GM18502 (cell line): ENCODE measurements around the gene ADARB2.
"Not testable (repeated sequence)": the region's sequence is repeated elsewhere in the genome, so short reads cannot be mapped to it uniquely, and the experiment has no call there.

ENCODE experiments used
- ATAC-seq: cut with Tn5 transposase; IDR thresholded peaks from one replicate; pipeline ENCODE4 v1.9.1; 2021; ENCODE audit warnings: mild to moderate bottlenecking; ENCODE audit not compliant: unreplicated experiment, poor library complexity

The ADARB2 gene

DNA sequence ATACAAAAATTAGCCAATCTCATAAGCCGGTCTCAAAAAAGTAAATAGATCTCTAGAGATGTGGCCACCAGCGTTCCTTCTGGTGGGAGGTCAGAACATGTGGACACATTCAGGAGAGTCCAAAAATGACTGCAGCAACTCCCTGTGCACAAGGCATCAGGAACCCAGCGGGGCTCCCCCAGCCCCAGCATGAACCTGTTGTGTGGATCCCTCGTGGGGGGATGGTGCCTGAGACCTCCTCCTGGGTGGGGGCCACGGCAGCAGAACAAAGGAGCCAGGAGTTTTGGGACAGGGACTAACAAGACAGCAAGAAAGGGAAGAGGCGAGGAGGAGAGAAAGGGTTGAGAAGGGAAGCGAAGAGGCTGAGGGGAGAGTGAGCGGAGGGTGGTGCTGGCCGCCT lies 559.4 kb downstream of the ADARB2 start:
- ATAC-seq = no peak

GRCh38 chr10:1175956-1176565 lies 561.3 kb downstream of the ADARB2 start:
- ATAC-seq = no peak

DNA sequence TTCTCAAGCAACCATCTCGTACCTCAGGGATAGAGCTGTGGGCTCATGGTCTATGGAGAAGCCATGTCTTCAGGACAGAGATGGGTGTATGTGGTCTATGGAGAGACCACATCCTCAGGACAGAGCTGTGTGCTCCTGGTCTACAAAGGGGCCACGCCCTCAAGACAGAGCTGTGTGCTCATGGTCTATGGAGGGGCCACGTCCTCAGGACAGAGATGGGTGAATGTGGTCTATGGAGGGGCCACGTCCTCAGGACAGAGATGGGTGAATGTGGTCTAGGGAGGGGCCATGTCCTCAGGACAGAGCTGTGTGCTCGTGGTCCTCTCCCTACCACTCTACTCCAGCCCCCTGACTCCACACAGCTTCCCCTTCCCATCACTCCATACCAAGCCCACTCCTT lies 563.3 kb downstream of the ADARB2 start:
- no peak for ATAC-seq

- no peak for ATAC-seq
Measured at GRCh38 chr10:1173091-1173490, 564.2 kb downstream of the ADARB2 start.

GRCh38 chr10:1172256-1172984 lies 564.9 kb downstream of the ADARB2 start:
- no peak for ATAC-seq

GRCh38 chr10:1171586-1171985 lies 565.7 kb downstream of the ADARB2 start:
- no peak for ATAC-seq

DNA sequence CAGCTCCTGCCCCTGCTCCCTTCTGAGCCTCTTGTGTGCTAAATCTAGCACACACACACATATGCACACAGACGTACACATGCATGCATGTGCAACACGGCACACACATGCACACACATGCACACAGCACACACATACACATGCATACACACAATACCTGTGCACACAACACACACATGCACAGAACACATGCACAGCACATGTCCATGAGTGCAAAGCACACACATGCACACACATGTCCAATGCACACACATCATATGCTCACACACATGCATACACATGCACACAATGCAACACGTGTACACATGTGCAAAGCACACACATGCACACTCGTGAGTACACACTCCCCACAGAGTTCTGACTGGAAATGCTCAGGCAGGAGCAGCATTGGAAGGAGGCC lies 566.1 kb downstream of the ADARB2 start:
- ATAC-seq = no peak

DNA sequence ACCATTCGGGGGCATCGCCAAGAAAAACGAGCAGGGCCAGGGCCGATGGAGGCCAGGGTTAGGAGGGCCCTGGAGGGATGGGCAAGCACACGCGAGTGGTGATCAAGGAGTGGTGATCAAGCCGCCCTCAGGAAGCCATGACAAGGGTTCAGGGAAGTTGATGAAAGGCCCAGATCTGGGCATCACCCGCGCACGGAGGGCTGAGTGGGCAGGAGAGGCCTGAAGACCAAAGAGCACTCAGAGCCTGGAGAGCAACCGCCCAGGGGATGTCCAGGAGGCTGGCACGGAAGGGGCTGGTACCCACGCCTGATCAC lies 566.5 kb downstream of the ADARB2 start:
- no peak for ATAC-seq

GRCh38 chr10:1169981-1170866 lies 567.1 kb downstream of the ADARB2 start:
- no peak for ATAC-seq

- ATAC-seq = no peak
Measured at GRCh38 chr10:1169186-1169885, 568.0 kb downstream of the ADARB2 start.

- no peak for ATAC-seq
Measured at GRCh38 chr10:1168763-1169162, 568.6 kb downstream of the ADARB2 start.

- no peak for ATAC-seq
Measured at GRCh38 chr10:1166828-1167275, 570.5 kb downstream of the ADARB2 start.

DNA sequence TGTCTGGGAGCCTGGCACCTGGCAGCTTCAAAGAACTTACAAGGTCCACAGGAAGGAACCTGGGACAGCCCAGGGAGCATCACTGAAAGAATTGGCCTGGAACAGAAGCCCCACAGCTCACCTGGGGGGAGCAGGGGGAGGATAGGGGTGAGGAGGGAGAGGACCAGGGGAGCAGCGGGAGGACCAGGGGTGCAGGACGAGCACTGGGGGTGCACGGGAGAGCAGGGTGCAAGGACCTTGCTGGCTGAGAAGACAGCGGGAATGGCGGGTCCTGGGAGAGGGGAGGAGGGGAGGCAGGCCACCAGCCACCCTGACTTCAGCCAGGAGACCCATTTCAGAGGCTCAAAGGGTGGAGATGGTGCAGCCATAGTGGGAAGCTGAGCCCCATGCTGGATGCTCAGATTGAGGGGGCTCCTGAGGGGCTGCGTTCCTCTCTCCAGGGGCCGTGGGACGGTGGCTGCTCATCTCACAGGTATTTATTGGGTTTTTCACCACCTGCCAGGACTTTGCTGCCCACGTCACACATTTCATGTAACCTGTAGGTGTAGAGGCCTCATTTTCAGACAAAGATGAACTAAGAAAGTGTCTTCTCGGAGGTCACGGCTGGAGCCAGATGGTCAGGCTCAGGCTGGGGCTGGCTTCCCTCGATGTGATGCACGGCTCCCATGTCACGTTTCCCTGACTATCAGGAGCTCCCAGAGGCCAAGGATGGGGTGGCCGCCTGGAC lies 571.1 kb downstream of the ADARB2 start:
- no peak for ATAC-seq

DNA sequence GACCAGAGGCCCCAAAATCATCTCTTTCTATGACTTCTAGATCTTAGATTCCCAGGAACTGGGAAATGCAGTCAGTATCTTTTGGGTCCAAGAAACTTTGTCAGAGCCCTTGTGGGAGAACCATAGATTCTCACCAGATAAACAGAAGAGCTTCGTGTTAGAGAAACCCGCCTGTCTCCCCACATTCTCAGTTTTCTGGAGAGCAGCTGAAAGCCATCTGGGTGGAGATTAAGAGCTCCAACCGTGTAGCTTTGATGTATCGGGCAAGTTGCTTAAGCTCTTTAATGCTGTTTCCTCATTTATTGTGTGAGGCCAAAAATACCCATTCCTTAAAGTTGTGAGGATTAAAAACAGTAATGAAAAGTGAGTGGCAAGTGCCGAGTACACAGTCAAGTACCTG lies 573.5 kb downstream of the ADARB2 start:
- no peak for ATAC-seq

DNA sequence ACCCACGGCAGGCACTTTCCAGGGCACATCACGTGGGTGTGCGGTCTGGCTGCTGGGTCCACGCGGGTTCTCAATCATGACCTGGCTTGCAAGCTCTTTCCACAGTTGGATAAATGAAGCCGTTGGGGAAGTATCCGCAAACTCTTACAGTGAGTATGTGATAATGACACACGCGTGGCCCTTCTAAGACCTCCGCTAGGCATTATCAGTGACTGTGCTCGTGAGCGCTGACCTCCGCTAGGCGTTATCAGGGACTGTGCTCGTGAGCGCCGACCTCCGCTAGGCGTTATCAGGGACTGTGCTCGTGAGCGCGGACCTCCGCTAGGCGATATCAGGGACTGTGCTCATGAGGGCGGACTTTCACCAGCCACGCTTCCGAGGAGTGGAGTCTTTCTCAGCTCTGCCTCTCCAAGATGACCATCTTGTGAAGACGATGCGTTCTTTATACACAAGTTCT lies 574.1 kb downstream of the ADARB2 start:
- ATAC-seq = no peak

- no peak for ATAC-seq
Measured at GRCh38 chr10:1162481-1163203, 574.7 kb downstream of the ADARB2 start.

GRCh38 chr10:1161315-1161673 lies 576.0 kb downstream of the ADARB2 start:
- not testable (repeated sequence) for ATAC-seq

DNA sequence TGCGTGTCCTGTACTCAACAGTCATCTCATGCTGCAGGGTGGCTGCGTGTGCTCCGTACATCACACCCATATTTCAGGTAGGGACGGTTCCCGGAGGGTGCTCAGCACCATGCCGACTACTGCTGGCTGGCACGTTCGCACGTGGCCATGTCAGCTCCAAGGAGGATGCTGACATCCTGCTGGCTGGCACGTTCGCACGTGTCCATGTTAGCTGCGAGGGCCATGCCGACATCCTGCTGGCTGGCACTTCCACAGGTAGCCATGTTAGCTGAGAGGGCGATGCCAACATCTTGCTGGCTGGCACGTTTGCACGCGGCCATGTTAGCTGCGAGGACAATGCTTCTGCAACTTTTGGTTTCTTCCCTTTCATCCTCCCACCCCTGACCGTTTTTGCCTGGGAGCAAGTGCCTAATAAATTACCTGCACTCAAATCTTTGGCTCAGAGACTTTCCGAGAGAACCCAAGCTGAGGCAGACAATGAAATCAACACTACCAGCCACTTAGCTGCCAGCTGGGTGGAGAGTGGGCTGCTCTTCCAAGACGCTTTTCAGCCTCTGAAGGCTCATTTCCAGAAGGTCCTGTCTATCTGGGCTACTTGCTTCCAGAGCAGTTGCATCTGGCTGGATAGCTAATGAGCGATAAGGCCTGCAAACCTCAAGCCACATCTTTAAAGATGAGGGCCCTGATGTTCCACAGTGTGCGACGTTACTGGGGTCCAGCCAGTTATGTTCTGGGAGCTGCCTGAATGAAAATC lies 576.6 kb downstream of the ADARB2 start:
- ATAC-seq = no peak
